ENCODE results near the gene GALNT9.
"Not testable (repeated sequence)": the region's sequence is repeated elsewhere in the genome, so short reads cannot be mapped to it uniquely, and the experiment has no call there.

GALNT9 gene

DNA sequence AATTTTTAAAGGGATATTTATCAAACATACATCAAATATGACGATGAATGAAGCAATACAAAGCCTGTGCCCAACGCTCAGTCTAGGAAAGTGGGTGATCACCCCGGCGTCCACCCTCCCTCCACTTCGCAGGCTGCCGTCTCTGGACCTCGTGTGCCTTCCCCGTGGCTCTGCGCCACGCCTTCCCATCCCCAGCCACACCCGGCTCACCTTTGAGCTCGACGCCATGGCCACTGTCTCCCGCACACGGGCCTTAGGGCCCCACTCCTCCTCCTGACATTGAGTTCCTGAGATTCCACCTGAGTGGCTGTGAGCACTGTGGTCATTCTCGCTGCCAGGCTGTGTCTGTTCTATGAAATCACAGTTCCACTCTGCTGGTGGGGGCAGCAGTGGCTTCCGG is 56.7 kb downstream of the GALNT9 start:
- Histone ChIP-seq H2AFZ (ENCODE audit: low read length, unreplicated experiment) (no peak overlapping the region), H3K36me3 (ENCODE audit: insufficient read depth, low read length) (no peaks in the 10 kb centered on the region), H3K27me3 (ENCODE audit: insufficient read depth, low read length) (peaks cover 14% of the 10 kb centered on the region; the same call in 1 of the 2 replicates), H3K4me1 (ENCODE audit: control insufficient read depth, insufficient read depth, low read length, unreplicated experiment) (no peaks in the 10 kb centered on the region), H3K27ac (ENCODE audit: low read depth, low read length) (no peak overlapping the region), H3K4me3 (ENCODE audit: low read depth, low read length) (no peak overlapping the region), H3K79me2 (ENCODE audit: control insufficient read depth, insufficient read depth, low read length, unreplicated experiment) (no peaks in the 10 kb centered on the region)

DNA sequence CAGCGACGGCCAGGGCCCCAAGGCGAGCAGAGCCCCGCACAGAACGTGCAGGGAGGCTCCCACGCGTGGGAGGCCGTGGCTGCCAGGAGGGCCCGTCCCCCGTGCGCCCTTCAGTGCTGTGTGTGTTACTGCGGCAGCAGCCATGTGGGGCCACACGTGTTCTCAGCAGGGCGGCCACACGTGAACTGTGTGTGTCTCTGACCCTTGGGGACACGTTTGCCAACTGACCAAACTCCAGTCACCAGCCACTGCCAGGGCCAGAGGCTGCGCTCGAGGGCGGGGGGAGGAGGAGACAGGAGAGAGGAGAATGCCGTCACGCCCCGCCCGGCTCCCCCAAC is 57.7 kb downstream of the GALNT9 start:
- Histone ChIP-seq H3K27me3 (ENCODE audit: insufficient read depth, low read length) (peaks cover 6% of the 10 kb centered on the region; the same call in 1 of the 2 replicates), H3K79me2 (ENCODE audit: control insufficient read depth, insufficient read depth, low read length, unreplicated experiment) (no peaks in the 10 kb centered on the region), H2AFZ (ENCODE audit: low read length, unreplicated experiment) (no peak overlapping the region), H3K27ac (ENCODE audit: low read depth, low read length) (no peak overlapping the region), H3K4me3 (ENCODE audit: low read depth, low read length) (no peak overlapping the region), H3K36me3 (ENCODE audit: insufficient read depth, low read length) (no peaks in the 10 kb centered on the region), H3K4me1 (ENCODE audit: control insufficient read depth, insufficient read depth, low read length, unreplicated experiment) (no peaks in the 10 kb centered on the region)

DNA sequence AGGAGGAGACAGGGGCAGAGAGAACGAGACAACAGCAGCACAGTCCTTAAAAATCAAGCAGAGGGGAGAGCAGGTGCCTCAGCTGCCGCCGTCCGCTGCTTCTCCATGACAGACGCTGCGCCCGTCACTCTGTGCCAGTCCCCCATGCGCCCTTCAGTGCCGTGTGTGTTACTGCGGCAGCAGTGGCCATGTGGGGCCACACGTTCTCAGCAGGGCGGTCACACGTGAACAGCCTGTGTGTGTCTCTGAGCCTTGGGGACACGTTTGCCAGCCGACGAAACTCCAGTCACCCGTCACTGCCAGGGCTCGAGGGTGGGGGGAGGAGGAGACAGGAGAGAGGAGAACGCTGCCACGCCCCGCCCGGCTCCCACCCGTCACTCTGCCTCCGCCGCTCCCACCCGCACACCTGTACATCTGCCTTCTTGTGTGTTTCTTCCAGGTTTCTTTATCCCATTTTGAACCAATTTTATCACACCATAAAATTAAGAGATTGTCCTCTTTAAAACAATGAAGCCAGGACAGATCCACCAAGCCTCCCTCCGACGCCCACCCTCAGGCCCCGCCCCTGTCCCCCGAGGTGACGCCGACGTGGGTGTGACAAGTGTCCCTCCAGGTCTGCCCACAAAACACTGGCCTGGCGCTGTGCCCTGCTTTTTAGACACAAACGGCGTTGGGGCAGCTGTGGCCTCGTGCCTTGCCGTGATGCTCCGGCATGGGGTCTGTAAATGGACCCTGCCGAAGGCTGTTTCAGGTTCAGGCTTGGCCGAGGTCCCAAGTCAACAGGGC is 58.2 kb downstream of the GALNT9 start:
- H2AFZ ChIP-seq (ENCODE audit: low read length, unreplicated experiment): no peak overlapping the region

DNA sequence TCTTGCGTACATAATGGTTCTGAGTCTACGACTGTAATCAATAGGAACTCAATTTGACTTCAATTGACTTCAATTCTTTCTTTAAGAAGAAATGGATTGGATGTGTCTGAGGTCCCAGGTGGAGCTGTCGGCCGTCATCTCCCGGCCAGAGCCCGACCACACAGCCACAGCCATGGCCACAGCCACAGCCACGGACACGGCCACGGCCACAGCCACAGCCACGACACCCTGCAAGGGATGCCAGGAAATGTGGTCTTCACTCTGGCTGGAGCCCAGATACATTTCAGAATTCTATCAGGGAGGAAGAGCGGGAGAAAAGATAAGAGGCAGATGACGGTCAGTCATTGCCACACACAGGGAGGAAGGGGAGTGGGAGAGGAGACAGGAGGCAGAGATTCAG is 58.9 kb downstream of the GALNT9 start:
- no peak overlapping the region for H3K4me3 ChIP-seq (ENCODE audit: low read depth, low read length)
- no peak overlapping the region for H3K27ac ChIP-seq (ENCODE audit: low read depth, low read length)
- no peak overlapping the region for H2AFZ ChIP-seq (ENCODE audit: low read length, unreplicated experiment)
- no peaks in the 10 kb centered on the region for H3K36me3 ChIP-seq (ENCODE audit: insufficient read depth, low read length)
- H3K79me2 ChIP-seq (ENCODE audit: control insufficient read depth, insufficient read depth, low read length, unreplicated experiment): no peaks in the 10 kb centered on the region
- H3K27me3 ChIP-seq (ENCODE audit: insufficient read depth, low read length): 0 out of 2 replicates have a peak, but pooled peaks cover 2% of the 10 kb centered on the region
- H3K4me1 ChIP-seq (ENCODE audit: control insufficient read depth, insufficient read depth, low read length, unreplicated experiment): no peaks in the 10 kb centered on the region

More for the DNA sequence above, 58.2 kb downstream of the GALNT9 start:
- Histone ChIP-seq H3K4me1 (ENCODE audit: control insufficient read depth, insufficient read depth, low read length, unreplicated experiment) (no peaks in the 10 kb centered on the region), H3K27me3 (ENCODE audit: insufficient read depth, low read length) (0 out of 2 replicates have a peak, but pooled peaks cover 3% of the 10 kb centered on the region), H3K4me3 (ENCODE audit: low read depth, low read length) (no peak overlapping the region), H3K27ac (ENCODE audit: low read depth, low read length) (no peak overlapping the region), H3K36me3 (ENCODE audit: insufficient read depth, low read length) (no peaks in the 10 kb centered on the region), H3K79me2 (ENCODE audit: control insufficient read depth, insufficient read depth, low read length, unreplicated experiment) (no peaks in the 10 kb centered on the region)

DNA sequence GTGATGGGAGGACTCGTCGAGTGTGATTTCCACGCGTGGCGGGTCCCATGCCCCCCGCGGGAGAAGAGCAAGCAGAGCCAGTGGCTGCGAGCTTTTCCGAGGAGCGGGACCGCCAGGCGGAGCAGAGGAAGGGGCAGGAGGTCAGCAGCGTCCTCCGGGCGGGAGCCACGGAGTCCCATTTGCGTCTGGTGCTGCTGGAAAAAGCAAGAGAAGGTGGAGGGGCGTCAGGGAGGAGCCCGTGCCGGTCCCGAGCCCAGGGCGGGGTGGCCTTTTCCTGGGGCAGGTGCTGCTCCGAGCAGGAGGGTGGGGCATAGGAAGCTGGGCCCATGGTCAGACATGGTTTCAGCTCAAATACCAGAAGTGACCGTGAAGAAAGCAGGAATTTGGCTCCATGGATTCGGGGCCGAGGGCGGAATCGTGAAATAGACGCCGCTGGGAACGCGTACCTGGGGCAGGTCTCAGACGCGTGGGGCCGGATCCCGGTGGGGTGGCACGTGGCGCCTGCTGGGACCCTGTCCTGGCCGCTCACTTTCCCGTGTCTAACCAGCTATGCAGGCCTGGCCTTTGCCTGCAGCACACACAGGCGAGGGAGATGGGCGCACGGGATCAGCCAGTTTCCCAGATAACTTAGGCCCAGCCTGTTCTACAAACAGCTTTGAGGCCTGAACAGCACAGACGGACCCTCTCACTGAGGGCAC is 60.0 kb downstream of the GALNT9 start:
- Histone ChIP-seq H3K79me2 (ENCODE audit: control insufficient read depth, insufficient read depth, low read length, unreplicated experiment) (no peaks in the 10 kb centered on the region), H3K4me3 (ENCODE audit: low read depth, low read length) (no peak overlapping the region), H3K27ac (ENCODE audit: low read depth, low read length) (no peak overlapping the region), H3K27me3 (ENCODE audit: insufficient read depth, low read length) (no peaks in the 10 kb centered on the region), H3K4me1 (ENCODE audit: control insufficient read depth, insufficient read depth, low read length, unreplicated experiment) (no peaks in the 10 kb centered on the region), H2AFZ (ENCODE audit: low read length, unreplicated experiment) (no peak overlapping the region), H3K36me3 (ENCODE audit: insufficient read depth, low read length) (no peaks in the 10 kb centered on the region)

DNA sequence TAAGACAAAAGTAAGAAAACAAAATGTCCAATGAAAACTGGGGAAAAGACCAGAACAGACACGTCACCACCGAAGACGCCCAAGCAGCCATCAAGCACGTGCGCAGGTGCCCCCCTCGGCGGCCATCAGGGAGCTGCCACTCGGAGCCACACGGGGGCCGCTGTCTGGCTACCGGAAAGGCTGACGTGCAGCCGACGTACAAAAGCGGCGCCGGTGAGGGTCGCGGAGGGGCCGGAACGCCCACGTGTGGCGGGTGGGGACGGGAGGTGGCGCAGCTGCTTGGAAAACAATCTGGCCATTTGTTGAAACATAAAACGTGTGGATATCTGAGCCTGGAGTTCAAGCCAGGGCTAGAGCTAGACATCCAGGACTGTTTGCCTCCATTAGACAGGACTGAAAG is 60.7 kb downstream of the GALNT9 start:
- no peaks in the 10 kb centered on the region for H3K79me2 ChIP-seq (ENCODE audit: control insufficient read depth, insufficient read depth, low read length, unreplicated experiment)
- H3K4me1 ChIP-seq (ENCODE audit: control insufficient read depth, insufficient read depth, low read length, unreplicated experiment): no peaks in the 10 kb centered on the region
- H2AFZ ChIP-seq (ENCODE audit: low read length, unreplicated experiment): no peak overlapping the region
- no peak overlapping the region for H3K4me3 ChIP-seq (ENCODE audit: low read depth, low read length)
- no peaks in the 10 kb centered on the region for H3K27me3 ChIP-seq (ENCODE audit: insufficient read depth, low read length)
- no peaks in the 10 kb centered on the region for H3K36me3 ChIP-seq (ENCODE audit: insufficient read depth, low read length)
- H3K27ac ChIP-seq (ENCODE audit: low read depth, low read length): no peak overlapping the region

DNA sequence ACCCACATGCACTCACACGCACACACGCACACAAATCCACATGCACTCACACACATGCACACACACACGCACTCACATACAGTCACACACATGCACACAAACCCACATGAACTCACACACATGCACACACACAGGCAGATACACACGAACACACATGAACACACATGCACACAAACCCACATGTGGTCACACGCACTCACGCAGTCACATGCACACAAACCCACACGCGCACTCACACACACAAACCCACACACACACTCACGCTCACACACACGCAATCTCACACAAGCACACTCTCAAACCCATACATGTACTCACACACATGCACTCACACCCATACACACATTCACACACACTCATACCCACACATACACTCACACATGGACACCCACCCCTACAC is 61.5 kb downstream of the GALNT9 start:
- H3K4me1 ChIP-seq (ENCODE audit: control insufficient read depth, insufficient read depth, low read length, unreplicated experiment): no peaks in the 10 kb centered on the region
- H3K4me3 ChIP-seq (ENCODE audit: low read depth, low read length): no peak overlapping the region
- H3K27me3 ChIP-seq (ENCODE audit: insufficient read depth, low read length): no peaks in the 10 kb centered on the region
- no peaks in the 10 kb centered on the region for H3K79me2 ChIP-seq (ENCODE audit: control insufficient read depth, insufficient read depth, low read length, unreplicated experiment)
- H3K36me3 ChIP-seq (ENCODE audit: insufficient read depth, low read length): no peaks in the 10 kb centered on the region
- no peak overlapping the region for H3K27ac ChIP-seq (ENCODE audit: low read depth, low read length)
- H2AFZ ChIP-seq (ENCODE audit: low read length, unreplicated experiment): no peak overlapping the region

DNA sequence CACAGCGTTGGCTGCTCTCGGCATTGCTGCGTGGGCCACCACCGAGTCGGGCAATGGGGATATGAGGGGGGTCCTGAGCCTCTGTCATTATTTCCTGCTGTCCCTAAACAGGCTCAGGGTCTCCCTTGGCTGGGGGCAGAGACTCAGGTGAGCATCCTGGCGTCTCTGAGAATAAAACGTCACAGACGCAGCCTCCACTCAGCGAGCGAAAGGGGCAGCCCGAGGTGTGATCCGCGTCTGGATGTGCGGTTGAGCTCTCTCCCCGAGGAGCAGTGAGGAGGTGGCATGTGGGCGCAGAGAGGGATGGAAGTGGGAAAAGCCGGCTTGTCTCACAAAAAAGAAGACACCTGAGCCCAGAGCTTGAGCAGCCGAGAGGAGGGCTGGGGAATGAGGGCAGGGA is 62.6 kb downstream of the GALNT9 start:
- no peaks in the 10 kb centered on the region for H3K36me3 ChIP-seq (ENCODE audit: insufficient read depth, low read length)
- no peak overlapping the region for H3K4me3 ChIP-seq (ENCODE audit: low read depth, low read length)
- H3K79me2 ChIP-seq (ENCODE audit: control insufficient read depth, insufficient read depth, low read length, unreplicated experiment): no peaks in the 10 kb centered on the region
- no peak overlapping the region for H2AFZ ChIP-seq (ENCODE audit: low read length, unreplicated experiment)
- H3K4me1 ChIP-seq (ENCODE audit: control insufficient read depth, insufficient read depth, low read length, unreplicated experiment): no peaks in the 10 kb centered on the region
- H3K27ac ChIP-seq (ENCODE audit: low read depth, low read length): no peak overlapping the region
- H3K27me3 ChIP-seq (ENCODE audit: insufficient read depth, low read length): no peaks in the 10 kb centered on the region

DNA sequence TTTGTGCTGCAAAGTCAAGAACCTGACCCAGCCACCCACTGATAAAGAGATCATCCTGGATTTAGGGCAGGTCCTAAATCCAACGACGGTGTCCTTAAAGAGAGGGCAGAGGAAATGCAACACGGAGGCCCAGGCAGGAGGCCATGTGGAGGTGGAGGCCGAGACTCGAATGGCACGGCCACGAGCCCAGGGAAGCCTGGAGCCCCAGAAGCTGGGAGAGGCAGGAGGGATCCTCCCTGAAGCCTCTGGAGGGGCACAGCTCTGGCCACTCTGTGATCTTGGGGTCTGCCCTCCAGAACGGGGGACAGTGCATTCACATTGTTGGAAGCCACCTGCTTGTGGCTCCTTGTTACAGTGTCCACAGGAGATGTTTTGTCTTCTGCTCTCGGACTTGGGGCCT is 63.0 kb downstream of the GALNT9 start:
- no peak overlapping the region for H3K27ac ChIP-seq (ENCODE audit: low read depth, low read length)
- H3K4me3 ChIP-seq (ENCODE audit: low read depth, low read length): no peak overlapping the region
- H3K4me1 ChIP-seq (ENCODE audit: control insufficient read depth, insufficient read depth, low read length, unreplicated experiment): no peaks in the 10 kb centered on the region
- H3K36me3 ChIP-seq (ENCODE audit: insufficient read depth, low read length): no peaks in the 10 kb centered on the region
- H3K27me3 ChIP-seq (ENCODE audit: insufficient read depth, low read length): no peaks in the 10 kb centered on the region
- no peaks in the 10 kb centered on the region for H3K79me2 ChIP-seq (ENCODE audit: control insufficient read depth, insufficient read depth, low read length, unreplicated experiment)
- H2AFZ ChIP-seq (ENCODE audit: low read length, unreplicated experiment): no peak overlapping the region

DNA sequence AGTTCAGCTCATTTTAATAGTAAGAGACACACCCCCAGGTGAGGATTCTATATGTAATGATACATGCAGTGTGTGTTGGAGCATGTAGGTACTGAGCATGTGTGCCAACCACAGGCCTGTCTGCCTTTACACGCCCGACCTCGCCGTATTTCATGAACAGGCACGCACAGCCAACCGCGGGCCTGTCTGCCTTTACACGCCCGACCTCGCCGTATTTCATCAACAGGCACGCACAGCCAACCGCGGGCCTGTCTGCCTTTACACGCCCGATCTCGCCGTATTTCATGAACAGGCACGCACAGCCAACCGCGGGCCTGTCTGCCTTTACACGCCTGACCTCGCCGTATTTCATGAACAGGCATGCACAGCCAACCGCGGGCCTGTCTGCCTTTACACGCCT is 63.6 kb downstream of the GALNT9 start:
- H3K79me2 ChIP-seq (ENCODE audit: control insufficient read depth, insufficient read depth, low read length, unreplicated experiment); H3K27ac ChIP-seq (ENCODE audit: low read depth, low read length); H3K4me1 ChIP-seq (ENCODE audit: control insufficient read depth, insufficient read depth, low read length, unreplicated experiment); H3K27me3 ChIP-seq (ENCODE audit: insufficient read depth, low read length); H3K4me3 ChIP-seq (ENCODE audit: low read depth, low read length); H3K36me3 ChIP-seq (ENCODE audit: insufficient read depth, low read length); H2AFZ ChIP-seq (ENCODE audit: low read length, unreplicated experiment): not testable (repeated sequence)

Measured in ACC112 (cell line).